GM18519 (cell line): ENCODE data around the gene ITGB5.
"Not testable (repeated sequence)": the region's sequence is repeated elsewhere in the genome, so short reads cannot be mapped to it uniquely, and the experiment has no call there.

Experiments
- ATAC-seq: cut with Tn5 transposase; IDR thresholded peaks from one replicate; pipeline ENCODE4 v1.9.1; 2021; ENCODE audit warnings: mild to moderate bottlenecking, moderate library complexity; ENCODE audit not compliant: unreplicated experiment, low FRiP score

Gene ITGB5

DNA sequence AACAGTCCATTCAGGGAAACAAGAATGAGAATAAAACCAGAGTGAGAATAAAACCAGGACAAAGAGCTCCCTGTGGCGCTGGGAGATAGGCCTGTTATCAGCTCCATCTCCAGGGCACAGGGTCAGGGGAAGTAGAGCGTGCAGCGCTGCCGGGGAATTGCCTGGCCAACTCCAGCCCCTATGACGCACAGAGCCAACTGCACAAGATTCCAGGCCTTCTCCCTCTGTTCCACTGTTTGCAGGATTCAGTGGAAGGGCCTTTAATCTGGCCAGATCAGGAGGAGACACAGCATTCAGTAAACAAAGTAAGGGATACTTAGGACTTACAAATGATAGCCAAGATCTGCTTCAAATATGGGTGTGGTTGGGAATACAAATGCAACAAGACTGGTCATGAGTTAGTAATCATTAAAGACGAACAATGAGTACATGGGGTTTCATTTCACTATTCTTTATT lies 49.4 kb downstream of the ITGB5 start:
- ATAC-seq: no peak

DNA sequence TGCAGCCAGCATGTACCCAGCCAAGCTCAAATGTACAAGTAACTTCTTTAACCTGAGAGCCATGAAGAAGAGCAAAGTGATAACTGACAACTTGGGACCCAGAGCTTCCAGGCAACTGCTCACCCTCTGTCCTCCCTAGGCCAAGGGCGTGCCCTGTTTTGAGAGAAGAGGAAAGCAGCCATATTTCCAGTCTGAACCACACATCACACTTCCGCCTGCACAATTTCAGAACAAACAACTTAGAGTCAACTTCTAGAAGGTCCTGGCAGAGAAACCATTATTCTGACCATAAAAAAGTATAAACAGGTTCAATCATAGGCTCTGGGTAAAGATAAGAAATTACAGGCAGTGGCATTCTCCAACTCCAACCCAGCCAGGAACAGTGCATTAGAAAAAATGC lies 50.1 kb downstream of the ITGB5 start:
- no peak for ATAC-seq

DNA sequence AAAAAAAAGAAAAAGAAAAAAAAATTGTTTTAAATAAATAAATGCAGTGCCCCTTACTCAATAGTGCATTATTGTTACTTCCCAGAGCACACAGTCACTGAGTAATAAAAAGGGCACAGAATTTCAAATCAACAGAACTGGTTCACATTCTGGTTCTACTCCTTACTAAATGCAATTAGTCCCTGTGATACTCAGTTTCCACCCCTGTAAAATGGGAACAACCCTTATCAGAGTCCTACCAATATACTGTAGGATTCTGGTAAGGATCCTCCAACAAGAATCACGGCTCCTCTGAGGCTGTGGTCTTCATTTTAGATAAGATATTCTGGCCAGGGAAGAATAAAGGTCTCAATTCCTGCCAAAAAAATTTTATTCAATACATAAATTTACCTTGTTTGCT lies 50.7 kb downstream of the ITGB5 start:
- ATAC-seq: no peak

DNA sequence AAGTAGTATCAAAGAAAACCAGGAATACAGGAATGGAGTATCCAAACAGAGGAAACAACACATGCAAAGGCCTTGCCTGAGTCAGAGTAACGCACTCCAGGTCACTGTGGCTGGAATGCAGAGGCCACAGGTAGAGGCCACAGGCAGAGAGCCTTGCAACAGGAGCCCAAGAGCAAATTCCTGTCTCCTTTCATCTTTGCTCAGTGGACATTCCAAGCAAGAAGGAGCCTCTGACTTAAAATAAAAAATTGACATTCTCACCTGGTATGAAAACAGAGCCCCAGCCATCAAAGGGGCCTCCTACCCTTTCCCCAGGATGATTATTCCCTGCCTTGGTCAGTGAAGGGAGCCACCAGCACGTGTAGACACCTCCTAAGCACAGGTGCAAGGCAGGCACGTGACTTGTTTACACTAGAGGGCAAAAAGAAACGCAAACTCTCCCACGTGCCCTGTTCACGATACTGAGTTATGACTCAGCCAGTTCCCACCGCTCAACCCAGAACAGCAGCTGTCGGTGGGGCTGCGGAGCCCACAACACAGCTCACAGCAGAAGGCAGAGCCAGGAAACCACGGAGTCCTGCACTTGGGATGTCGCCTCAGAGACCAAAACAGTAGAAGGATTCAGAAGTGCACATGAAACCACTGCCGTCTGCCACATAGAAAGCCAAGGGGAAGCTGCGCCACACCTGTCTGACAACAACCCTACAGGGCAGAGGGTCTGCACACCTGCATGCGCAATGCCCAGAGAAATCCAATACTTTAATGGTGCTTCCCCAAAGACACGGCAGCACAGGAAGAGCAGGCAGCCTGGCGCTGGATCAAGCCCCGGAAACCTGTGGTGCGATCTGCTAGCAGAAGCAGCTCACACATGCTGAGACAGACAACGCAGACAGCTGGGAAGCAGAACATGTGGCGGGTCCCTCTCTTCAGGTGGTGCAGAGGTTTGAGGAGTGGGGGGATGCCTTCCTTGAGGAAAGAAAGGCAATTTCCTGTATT lies 52.1 kb downstream of the ITGB5 start:
- ATAC-seq: peak; percentile 74

DNA sequence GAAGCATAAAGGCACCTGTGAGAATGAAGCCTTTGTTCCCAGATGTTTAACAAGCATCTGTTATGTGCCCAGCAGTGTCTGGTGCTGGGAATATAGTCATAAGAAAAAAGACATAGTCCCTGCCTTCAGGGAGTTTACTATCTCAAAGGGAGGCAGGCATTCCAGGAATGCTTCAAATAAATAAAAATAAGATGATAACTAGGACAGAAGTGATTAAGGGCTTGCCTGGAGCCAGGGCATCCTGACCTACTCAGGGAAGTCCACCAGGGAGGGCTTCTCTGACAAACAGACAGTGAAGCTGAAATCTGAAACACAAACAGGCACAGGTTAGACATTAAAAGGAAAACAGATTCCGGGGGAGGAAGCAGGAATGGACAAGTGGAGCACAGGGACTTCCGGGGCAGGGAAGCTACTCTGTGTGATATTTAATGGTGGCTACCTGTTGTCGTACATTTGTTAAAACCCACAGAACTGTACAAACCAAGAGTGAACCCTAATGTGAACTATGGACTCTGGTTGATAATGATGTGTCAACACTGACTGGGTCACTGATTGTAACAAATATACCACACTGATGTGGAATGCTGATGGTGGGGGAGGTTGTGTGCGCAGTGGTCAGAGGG lies 53.3 kb downstream of the ITGB5 start:
- no peak for ATAC-seq

DNA sequence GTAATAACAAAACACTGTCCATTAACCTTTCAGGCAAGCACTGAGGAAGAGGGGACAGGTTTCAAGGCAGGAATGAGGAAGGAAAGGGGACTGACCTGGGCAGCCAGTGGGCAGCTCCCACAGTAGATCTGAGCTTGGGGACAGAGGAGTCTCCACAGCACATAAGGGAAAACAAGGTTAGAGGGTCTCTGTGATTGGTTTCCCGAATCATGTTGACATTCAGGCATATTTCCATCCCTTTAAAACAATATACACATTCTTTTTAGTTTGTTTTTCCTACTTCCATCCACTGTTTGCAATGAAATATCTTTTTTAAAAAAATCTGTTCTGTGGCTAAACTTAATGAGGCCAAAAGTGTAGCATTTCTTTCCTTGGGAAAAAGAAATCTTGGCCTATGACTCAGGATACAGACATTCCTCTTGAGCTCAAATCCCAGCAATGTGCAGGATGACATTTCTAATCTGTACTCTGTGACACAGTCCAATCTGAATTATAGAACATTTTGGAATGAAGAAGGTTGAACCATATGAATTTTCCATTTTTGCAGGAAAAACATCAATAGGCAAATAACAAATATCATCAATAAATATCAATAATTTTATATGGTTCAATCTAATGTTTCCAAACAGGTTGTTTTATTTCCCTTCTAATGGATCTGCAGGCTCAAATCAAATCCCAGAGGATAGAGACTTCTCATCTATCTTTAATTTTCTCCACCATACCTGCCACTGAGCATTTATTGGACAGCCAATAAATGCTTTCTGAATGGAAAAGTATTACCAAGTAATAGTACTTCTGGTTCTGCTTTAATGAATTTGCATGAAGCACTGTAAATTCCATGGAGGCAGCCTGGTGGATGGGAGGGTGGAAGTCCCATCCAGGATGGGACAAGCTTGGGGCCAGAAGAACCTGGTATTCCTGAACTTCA lies 54.1 kb downstream of the ITGB5 start:
- ATAC-seq: no peak

DNA sequence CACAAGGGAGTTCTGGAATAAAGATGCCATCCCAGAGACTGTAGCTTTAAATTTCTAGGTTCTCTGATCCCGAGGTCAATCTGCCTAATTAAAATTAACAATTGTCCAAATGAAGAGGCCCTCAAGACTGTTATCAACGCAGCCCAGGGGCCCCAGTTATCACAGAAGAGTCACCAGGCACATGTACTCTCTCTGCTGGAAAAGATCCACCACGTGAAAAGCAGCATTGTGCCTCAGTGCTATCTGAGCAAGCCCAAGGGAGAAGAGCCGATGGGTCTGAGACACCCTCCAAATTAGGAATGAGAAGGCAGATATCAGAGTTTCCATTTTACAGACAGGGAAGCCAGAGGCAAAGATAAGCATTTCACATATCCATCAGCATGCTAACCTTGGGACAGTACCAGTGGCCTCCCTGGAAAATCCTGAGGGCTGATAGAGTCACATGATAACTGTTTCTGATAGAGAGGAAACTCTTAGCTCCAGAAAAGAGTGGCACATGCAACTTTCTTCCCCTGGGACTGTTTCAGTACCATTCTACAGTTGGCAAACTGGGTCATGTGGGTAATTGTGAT lies 55.5 kb downstream of the ITGB5 start:
- no peak for ATAC-seq

DNA sequence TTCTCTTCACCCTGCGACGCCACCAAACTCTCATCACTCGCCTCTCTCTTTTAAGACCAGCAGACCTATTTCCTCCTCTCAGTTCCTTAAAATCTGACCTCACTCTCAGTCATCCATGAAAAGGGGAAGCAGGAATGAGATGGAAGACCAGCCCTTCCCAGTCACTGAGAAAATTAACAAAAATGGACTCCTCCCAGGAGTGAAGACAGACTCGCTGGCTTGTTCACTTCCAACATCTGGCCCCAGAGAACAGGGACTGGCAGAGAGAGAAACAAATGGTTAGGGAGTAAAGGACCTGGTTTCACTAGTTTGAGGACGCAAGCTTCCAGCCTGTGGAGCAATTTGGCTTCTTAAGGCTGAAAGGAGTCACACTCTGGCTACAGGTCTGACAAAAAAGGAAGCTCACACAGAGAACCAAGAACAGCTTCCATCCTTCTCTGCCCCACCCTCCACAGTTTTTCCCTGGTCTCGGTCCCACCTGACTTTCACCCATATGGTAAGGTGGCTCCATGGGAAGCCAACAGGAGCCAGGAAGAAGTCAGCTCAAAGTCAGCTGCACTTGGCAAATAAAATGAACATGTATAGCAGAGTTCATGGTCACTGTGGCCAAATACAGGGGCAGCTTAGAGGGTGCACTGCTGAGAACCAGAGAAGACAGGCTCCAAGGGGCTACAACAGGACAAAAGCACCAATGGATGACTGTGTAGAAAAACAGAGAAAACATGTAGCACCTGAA lies 57.2 kb downstream of the ITGB5 start:
- ATAC-seq: no peak

DNA sequence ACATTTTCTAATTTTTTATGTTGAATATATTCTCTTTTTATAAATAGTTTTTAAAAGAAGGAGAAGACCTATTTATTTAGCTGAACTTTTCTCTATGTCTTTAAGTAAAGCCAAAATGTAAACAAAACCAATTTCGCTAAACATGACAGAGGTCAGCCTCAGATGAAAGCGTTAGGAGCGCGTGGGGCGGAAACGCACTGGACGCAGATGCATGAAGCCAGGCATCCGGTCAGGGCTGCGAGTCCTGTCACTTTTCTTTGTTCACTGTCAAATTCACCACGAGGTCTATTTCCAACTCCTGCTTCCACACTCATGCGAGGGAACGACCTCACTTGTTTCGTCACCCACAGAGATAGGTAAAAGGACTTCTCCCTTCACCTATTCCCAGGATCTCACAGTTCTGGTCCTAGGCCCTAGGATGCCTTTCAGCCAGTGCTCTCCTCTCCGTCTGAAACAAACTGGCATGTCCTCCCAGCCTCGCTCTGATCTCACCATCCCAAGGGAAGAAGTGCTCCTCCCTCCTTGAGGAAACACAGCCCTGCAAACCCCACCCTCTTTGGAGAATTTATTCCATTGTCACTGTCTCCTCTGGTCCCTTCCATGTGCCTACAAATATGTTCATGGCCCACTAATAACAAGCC lies 57.9 kb downstream of the ITGB5 start:
- ATAC-seq: no peak

DNA sequence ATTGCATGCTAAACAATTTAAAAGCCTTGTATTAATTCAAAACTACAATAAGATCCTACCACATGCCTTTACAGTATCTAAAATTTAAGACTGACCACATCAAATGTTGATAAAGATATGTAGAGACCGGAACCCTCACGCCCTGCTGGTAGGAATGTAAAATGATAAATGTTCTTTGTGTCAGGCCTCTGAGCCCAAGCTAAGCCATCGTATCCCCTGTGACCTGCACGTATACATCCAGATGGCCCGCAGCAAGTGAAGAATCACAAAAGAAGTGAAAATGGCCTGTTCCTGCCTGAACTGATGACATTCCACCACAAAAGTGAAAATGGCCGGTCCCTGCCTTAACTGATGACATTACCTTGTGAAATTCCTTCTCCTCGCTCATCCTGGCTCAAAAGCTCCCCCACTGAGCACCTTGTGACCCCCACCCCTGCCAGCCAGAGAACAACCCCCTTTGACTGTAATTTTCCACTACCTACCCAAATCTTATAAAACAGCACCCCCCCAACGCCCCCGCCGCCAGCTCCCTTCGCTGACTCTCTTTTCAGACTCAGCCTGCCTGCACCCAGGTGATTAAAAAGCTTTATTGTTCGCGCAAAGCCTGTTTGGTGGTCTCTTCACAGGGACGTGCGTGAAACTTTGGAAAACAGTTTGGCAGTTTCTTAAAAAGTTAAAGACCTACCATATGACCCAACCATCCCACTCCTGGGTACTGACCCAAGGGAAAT lies 59.5 kb downstream of the ITGB5 start:
- not testable (repeated sequence) for ATAC-seq

DNA sequence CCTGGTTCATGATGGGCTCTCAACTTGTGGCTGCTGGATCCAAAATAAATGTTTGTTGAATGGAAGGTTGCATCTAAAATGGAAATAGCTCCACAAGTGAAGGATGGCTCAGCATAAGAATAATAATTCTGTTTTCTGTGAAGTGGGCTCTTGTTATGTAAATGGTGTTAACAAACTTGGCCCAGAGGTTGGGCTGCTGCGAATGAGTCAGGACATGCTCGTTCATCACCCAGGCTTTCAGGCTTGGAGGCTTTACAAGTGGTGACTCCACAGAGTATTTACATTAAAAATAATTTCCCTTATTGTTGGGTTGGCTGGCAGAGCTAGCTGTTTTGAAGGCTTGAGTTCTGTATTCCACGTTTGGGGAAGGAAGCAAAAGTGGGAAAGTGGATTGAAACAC lies 60.5 kb downstream of the ITGB5 start:
- ATAC-seq: no peak

DNA sequence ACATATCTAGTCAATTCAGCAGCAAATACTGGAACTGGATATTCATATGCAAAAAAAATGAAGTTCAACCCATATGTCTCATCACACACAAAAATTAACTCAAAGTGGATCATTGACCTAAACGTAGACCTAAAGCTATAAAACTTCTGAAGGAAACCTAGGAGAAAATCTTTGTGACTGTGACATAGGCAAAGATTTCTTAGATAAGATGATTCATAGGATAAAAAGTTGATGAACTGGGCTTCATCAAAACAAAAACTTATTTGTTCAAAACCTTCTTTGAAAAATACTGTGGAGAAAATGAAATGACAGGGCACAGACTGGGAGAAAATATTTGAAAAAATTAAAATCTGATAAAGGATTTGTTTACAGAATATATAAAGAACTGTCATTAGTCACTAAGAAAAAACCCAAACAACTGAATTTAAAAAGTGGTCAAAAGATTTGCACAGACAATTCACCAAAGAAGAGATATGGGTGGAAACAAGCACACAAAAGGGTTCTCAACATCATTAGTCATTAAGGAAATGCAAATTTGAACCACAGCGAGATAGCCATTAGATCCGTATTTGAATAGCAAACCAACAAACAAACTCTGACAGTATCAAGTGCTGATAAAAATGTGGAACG lies 62.8 kb downstream of the ITGB5 start:
- no peak for ATAC-seq

DNA sequence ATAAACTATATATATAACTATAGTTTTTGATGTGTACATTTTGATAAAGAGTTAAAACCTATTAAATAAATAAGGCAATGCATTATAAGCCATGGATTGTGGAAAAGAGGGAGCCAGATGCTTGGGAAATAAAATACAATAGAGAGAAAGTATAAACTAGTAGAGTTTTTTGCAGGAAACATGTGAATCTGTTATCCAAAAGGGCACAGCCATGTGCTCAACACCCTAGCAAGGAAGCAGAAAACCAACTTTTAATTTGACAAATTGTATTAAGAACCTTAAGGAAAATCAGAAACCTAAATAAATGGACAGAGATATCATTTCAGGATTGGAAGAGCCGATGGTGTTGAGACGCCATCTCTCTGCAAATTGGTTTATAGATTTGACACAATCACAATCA lies 63.5 kb downstream of the ITGB5 start:
- ATAC-seq: no peak

DNA sequence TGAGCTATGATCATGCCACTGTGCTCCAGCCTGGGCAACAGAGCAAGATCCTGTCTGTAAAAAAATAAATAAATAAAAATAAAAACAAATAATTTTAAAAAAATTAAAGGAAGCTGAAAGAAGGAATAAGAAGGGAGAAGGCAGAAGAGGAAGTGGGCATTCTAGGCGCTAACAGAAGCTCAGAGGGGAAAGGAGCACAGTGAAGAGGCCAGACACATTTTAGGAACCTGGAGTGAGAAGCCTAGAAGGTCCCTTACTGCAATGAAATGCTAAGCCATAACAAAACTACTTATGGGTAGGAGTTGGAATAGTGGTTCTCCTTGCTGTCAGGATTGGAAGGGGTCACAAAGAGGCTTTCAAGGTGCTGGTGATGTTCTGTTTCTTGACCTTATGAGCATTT lies 64.0 kb downstream of the ITGB5 start:
- no peak for ATAC-seq

DNA sequence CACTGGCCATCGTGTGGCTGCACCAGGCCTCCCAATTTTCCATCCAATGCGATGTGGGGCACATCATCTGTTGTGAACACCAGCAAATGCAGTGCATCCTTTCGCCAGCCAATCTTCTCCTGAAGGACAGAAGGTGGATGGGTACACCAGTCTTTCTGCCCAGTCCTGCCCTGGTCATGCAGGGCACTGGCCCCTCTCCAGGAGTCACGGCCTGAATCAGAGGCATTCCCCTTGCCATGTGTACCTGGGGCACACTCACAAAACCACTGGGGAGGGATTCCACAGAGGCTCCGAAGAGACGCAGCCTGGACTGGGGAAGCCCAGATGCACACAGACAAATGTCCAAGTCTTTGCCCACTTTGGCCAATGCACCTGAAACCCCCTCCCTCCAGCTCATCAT lies 65.8 kb downstream of the ITGB5 start:
- no peak for ATAC-seq

DNA sequence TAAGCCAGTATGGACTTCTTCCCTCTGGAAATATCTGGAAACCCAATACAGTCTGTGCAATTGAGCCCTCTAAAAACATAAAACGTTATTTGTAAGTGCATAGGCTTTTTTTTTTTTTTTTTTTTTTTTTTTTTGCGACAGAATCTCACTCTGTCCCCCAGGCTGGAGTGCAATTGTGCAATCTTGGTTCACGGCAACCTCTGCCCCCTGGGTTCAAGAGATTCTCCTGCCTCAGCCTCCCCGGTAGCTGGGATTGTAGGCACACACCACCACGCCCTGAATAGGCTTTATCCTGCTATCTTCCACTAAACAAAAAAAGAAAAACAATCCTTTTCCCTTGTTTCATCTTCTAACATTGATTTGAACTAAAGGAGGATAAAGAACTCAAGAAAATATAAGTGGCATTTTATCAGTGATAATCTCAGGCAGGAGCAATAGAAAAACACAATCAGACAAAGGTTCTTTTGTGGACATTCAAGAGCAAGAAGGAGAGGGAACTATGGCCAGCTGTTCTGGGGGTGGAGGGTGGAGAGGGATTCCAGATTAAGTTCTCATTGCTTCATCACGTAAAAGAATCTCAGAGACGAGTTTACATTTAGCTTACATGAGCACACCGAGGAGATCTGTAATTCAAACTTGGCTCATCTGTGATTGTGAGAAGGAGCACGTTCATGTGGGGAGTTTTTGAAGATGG lies 68.6 kb downstream of the ITGB5 start:
- no peak for ATAC-seq

DNA sequence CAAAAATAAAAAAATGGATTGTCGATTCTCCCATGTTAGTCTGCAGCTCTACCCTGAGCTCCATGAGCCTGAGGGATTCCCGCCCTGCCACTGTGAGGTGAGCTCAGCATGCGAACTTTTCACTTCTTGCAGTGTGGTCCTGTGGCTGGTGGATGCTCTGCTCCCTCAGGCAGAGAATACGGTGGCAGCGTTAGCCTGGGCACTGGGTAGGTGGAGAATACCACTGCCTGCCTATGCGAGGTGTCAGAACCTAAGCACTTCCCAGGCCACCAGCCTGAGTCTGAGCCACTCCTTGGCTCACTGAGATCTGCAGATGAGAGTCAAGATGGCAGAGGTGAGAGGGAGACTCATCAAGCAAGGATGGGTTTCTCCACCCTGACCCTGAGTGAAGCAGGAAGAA lies 70.1 kb downstream of the ITGB5 start:
- no peak for ATAC-seq

DNA sequence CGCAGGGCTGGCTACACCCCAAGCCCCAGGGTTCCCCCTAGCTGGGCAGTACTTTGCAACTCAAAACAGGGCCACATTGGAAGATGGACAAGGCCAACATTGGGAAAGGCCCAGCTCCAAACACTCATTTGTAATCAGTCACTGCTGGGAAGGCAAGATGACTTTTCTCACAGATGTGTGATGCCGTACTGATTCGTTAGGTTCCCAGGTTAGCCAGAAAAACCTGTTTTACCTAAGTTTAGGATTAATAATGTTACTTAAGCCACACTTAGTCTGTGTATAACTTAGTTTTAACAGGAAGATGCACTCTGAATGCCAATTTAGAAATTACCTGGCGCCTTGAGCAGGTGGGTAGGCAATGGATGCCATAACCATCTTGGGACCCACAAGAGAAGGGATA lies 71.0 kb downstream of the ITGB5 start:
- ATAC-seq: no peak
